ENCODE data around the gene SEMA6D. TPM values are rescaled to one million over a fixed set of nuclear protein-coding genes. Genes with fewer than 3 reads are reported as not detected.
A peak's percentile ranks its signal among the peaks of the same experiment; 100 is the strongest.

SEMA6D gene, protein sequence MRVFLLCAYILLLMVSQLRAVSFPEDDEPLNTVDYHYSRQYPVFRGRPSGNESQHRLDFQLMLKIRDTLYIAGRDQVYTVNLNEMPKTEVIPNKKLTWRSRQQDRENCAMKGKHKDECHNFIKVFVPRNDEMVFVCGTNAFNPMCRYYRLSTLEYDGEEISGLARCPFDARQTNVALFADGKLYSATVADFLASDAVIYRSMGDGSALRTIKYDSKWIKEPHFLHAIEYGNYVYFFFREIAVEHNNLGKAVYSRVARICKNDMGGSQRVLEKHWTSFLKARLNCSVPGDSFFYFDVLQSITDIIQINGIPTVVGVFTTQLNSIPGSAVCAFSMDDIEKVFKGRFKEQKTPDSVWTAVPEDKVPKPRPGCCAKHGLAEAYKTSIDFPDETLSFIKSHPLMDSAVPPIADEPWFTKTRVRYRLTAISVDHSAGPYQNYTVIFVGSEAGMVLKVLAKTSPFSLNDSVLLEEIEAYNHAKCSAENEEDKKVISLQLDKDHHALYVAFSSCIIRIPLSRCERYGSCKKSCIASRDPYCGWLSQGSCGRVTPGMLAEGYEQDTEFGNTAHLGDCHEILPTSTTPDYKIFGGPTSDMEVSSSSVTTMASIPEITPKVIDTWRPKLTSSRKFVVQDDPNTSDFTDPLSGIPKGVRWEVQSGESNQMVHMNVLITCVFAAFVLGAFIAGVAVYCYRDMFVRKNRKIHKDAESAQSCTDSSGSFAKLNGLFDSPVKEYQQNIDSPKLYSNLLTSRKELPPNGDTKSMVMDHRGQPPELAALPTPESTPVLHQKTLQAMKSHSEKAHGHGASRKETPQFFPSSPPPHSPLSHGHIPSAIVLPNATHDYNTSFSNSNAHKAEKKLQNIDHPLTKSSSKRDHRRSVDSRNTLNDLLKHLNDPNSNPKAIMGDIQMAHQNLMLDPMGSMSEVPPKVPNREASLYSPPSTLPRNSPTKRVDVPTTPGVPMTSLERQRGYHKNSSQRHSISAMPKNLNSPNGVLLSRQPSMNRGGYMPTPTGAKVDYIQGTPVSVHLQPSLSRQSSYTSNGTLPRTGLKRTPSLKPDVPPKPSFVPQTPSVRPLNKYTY
- total RNA-seq = 3.0 and 17.4 TPM in 2 replicates

DNA sequence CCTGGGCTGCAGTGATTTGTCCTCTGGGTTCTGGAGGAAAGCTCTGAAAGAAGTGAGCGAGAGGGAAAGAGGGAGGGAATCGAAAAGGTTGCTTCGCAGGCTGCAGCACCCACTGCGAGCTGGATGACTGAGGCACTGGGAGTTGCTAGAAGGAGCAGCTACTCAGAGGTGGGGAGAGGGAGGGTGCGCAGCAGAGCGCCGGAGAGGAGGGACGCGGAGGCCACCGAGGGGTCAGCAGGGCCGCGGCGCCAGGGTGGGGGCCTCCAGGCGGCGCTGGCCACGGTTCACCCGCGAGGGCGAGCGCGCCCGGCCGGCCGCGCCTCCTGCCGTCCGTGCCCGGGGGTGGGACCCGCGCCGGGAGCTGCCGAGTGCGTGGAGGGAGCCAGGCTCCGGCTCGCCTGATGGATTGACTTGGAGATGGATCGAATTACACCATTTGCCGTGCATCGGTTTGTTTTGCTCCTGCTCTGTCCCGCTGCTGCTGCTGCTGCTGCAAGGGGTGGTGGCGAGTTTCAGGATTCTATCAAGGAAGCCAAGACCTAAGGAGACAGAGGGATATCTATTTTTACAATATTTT is at the start of gene SEMA6D:
SEMA6D (plus strand) TSS at position 470 of the 577 bp plus-strand sequence. CDS start 42,294 bp downstream, outside the sequence.
- H3K4me3 ChIP-seq (ENCODE audit: low read depth, low read length) = peak within 1 kb of the TSS; percentile 82
- DNase-seq (ENCODE audit: low read depth) = peak; percentile 83
- TF ChIP-seq, protein P1, sequence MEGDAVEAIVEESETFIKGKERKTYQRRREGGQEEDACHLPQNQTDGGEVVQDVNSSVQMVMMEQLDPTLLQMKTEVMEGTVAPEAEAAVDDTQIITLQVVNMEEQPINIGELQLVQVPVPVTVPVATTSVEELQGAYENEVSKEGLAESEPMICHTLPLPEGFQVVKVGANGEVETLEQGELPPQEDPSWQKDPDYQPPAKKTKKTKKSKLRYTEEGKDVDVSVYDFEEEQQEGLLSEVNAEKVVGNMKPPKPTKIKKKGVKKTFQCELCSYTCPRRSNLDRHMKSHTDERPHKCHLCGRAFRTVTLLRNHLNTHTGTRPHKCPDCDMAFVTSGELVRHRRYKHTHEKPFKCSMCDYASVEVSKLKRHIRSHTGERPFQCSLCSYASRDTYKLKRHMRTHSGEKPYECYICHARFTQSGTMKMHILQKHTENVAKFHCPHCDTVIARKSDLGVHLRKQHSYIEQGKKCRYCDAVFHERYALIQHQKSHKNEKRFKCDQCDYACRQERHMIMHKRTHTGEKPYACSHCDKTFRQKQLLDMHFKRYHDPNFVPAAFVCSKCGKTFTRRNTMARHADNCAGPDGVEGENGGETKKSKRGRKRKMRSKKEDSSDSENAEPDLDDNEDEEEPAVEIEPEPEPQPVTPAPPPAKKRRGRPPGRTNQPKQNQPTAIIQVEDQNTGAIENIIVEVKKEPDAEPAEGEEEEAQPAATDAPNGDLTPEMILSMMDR (IDR thresholded peaks at IDR 0.05; ENCODE audit: insufficient read depth, low read depth, low read length) = no peak

DNA sequence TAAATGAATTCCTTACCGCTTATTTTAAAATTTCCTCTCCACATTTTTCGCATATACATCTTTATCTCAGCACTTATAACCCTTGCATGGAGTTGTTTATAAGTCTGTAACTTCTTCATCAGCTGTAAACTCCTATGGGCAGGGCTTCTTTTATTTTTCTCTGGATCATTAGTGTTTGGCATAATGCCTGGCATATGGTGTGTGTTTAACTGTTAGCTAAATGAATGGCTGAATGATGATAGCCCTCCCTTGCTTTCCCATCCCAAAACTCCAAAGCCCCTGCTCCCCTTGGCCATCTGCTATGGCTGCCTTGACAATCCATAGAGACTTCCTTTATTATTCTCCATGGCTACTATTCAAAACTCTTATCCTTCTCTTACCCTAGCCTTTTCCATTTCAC is 48.1 kb upstream of the SEMA6D start:
- no peak overlapping the region for H3K4me3 ChIP-seq (ENCODE audit: low read depth, low read length)
- TF ChIP-seq, protein P1 (IDR thresholded peaks at IDR 0.05; ENCODE audit: insufficient read depth, low read depth, low read length) = no peak
- DNase-seq (ENCODE audit: low read depth) = peak; percentile 9

DNA sequence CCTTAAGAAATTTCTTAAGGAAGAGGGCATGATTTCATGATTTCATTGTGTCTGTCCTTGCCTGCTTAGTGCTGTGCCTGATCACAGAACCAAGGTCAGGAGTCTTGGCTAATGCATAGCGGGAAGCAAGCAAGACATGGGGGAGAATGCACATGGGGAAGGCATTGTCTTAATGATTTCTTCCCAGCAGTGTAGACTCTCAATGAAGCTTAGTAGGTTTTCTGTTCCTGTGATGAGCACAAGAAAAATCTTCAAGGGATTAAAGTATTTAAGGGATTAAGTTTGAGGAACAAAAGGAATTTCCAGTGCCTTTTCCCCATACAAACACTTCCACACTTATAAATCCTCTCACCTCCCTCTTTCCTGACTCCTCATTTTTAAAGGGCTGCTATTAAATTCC is 46.9 kb upstream of the SEMA6D start:
- peak; percentile 38 for DNase-seq (ENCODE audit: low read depth)
- TF ChIP-seq, protein P1 (IDR thresholded peaks at IDR 0.05; ENCODE audit: insufficient read depth, low read depth, low read length) = no peak

DNA sequence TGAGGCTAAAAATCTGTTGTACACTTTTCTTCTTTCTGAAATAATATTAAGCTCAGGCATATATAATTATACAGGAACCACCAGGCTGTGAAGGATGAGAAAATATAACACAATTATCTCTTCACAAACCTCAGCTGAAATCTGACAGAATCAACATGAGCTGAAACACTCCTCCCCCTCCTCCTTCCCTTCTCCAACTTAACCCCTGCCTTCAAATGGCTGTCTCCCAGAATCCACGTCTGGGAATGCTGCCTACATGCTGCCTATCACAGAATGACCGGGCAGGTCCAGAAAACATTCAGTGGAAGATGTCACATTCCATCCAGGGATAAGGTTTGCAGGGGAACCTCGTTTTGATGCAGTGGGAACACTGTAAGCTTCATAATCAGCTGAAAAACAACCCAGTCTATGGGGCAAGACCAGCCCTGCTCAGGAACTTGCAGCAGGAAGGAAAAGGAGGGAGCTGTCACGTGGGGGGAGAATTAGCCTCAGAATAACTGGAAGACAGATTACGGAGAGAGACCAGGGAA is 44.0 kb upstream of the SEMA6D start:
- no peak overlapping the region for H3K4me3 ChIP-seq (ENCODE audit: low read depth, low read length)
- DNase-seq (ENCODE audit: low read depth) = no peak
- TF ChIP-seq, protein P1 (IDR thresholded peaks at IDR 0.05; ENCODE audit: insufficient read depth, low read depth, low read length) = no peak

More for the DNA sequence above, 46.9 kb upstream of the SEMA6D start:
- no peak overlapping the region for H3K4me3 ChIP-seq (ENCODE audit: low read depth, low read length)

DNA sequence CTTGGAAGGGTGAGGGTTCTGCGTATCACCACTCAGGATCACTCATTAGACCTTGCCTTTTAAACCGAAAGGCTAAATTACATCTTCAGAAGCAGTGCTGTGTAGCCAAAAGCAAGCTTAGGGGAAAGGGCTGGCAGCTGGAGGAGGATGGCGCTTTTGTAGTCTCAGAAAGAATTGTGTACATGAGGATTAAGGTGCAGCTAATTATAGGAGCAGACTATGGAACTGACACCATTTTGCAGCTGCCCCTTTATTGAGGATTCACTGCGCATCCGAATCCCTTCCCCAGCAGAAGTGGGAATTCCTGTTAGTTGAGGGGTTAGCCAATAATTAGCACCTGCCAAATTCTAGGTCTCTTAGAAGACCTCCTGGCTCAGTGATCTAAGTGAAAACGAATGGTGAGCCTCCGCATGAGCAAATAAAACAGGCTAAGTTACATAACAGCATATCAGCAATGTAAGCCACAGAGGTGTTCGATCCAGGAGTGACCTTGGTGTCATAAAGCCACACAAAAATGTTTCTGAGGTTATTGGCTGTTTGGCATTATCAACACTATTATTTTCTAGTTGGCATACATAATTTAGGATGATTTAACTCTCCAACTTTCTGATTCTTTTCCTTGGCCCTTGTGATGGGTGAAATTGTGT is 42.6 kb upstream of the SEMA6D start:
- TF ChIP-seq, protein P1 (IDR thresholded peaks at IDR 0.05; ENCODE audit: insufficient read depth, low read depth, low read length) = no peak
- no peak for DNase-seq (ENCODE audit: low read depth)
- no peak overlapping the region for H3K4me3 ChIP-seq (ENCODE audit: low read depth, low read length)

DNA sequence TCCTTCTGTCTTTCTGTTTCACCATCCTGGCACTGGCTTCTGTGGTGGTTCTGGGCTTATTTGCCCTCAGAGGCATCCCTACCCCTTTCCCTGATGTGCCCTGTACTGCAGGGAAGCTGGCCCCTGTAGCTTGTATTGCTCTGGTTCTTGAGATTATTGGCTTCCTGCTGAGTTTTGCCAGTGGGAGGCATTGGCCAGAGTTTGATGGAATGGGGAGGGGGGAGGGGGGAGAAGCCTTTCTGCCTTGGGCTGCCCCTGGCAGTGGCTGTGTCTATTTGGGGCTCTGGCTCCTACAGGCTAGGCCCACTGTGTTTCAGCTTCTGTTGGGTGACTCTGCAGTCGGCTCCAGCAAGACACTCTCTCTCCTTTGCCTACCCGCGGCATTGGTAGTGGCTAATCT is 41.6 kb upstream of the SEMA6D start:
- TF ChIP-seq, protein P1 (IDR thresholded peaks at IDR 0.05; ENCODE audit: insufficient read depth, low read depth, low read length) = no peak
- no peak for DNase-seq (ENCODE audit: low read depth)
- H3K4me3 ChIP-seq (ENCODE audit: low read depth, low read length) = no peak overlapping the region

All from fibroblast of villous mesenchyme (primary cell).